NCI-H2107 treated with DMSO at 0.1 percent for 48 hours (cell line): Measurements from ENCODE around the gene TK1.

ENCODE experiments used
- DNase-seq: peaks from one replicate; lab custom pipeline; 2025; ENCODE audit not compliant: unreplicated experiment; lab: John Stamatoyannopoulos, UW

The TK1 gene

GRCh38 chr17:78223061-78223460 is 36.2 kb upstream of the TK1 start:
- DNase-seq = no peak

DNA sequence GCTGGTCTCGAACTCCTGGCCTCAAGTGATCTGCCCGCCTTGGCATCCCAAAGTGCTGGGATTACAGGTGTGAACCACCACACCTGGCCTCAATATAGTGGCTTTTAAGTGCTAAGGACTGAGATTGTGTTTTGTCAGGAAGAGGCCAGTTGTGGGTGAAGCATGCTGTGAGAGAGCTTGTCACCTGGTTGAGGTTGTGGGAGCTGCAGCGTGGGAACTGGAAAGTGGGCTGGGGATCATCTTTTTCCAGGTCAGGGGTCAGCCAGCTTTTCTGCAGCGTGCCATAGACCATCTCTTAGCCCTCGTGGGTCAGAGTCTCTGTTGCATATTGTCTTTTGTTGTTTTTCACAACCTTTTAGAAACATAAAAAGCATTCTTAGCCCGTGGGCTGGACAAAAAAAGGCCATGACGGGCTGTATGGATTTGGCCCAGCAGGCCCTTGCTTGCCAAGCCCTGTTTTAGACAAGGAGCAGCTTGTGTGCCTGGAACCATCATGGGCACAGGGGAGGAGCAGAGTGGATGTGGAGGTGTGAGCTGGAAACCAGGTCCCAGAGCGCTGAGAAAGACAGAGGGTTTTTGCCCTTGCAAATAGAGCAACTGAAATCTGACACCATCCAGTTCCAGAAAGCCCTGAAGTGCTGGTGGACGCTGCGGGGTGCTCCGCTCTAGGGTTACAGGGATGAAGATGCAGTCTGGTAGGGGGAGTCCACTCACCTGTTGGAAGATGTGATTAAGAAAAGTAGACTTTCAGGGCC is 32.7 kb upstream of the TK1 start:
- DNase-seq = peak; percentile 98

- DNase-seq = no peak
These were observed 27.8 kb upstream of the TK1 start for GRCh38 chr17:78214706-78215061.

DNA sequence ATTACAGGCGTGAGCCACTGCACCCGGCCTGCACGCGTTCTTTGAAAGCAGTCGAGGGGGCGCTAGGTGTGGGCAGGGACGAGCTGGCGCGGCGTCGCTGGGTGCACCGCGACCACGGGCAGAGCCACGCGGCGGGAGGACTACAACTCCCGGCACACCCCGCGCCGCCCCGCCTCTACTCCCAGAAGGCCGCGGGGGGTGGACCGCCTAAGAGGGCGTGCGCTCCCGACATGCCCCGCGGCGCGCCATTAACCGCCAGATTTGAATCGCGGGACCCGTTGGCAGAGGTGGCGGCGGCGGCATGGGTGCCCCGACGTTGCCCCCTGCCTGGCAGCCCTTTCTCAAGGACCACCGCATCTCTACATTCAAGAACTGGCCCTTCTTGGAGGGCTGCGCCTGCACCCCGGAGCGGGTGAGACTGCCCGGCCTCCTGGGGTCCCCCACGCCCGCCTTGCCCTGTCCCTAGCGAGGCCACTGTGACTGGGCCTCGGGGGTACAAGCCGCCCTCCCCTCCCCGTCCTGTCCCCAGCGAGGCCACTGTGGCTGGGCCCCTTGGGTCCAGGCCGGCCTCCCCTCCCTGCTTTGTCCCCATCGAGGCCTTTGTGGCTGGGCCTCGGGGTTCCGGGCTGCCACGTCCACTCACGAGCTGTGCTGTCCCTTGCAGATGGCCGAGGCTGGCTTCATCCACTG is 27.3 kb upstream of the TK1 start, which contains the start of gene BIRC5:
BIRC5 (plus strand) TSS at position 238 of the 690 bp plus-strand sequence; CDS start at position 302, 64 bp downstream.
- DNase-seq = peak; percentile 69

GRCh38 chr17:78211032-78211431 is 24.2 kb upstream of the TK1 start:
- no peak for DNase-seq

GRCh38 chr17:78210111-78210510 is 23.3 kb upstream of the TK1 start:
- DNase-seq = no peak

DNA sequence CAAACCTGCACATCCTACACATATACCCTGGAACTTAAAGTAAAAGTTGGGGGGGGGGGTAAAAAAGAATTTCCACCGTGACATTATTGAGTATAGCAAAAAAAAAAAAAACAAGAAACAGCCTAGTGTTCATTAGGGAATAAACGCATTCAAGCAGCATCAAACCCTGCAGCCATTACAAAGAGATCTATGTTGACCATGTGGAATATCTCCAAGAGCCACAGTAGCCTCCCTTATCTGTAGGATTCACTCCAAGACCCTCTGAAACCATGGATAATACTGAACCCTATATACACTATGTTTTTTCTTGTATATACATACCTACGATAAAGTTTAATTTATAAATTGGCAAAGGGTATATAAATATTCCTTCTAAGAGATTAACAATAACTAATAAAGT is 21.6 kb upstream of the TK1 start:
- no peak for DNase-seq

- no peak for DNase-seq
These were observed 19.4 kb upstream of the TK1 start for GRCh38 chr17:78206298-78206697.

DNA sequence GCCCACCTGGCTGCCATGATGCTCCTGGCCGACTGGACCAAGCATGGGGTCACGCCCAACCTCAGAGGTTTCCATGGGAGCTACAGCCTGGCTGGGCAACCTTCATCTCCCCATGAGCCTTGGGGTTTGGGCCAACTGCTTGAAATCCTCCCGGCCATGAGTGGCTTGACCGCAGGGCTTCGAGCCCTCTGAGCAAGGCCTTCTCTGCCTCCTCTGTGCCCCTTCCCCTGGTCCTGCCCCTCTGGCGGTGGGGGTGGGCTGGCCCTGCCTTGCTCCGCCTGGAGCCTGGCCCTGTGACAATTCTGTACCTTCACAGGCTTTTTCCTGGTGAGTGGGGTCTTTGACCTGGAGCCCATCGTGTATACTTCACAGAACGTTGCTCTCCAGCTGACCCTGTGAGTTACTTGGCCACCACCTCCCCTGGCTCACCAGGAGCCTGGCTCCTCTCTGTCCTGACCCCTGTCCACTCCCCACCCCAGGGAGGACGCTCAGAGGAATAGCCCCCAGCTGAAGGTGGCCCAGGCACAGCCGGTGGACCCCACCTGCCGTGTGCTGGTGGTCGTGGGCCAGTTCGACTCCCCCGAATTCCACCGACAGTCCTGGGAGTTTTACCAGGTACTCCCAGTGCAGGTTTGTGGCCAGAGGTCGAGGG is 18.4 kb upstream of the TK1 start:
- DNase-seq = no peak

- no peak for DNase-seq
These were observed 17.7 kb upstream of the TK1 start for GRCh38 chr17:78204387-78205123.

DNA sequence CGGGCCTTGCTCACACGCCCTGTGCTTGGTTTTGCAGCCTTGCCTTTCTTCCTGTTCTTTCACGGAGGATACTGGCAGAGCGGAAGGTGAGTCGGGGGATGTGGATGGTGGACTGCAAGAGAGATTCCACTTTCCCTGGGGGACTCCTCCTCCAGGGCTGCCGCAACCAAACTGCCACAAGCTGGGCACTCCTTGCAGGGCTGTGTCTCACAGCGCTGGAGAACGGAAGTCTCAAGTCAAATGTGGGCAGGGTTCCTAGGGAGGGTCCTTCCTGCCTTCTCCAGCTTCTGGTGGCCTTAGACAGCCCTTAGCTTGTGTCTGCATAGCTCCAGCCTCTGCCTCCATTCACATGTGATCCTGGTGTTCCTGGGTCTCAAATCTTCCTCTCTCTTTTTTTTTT is 15.8 kb upstream of the TK1 start:
- no peak for DNase-seq

DNA sequence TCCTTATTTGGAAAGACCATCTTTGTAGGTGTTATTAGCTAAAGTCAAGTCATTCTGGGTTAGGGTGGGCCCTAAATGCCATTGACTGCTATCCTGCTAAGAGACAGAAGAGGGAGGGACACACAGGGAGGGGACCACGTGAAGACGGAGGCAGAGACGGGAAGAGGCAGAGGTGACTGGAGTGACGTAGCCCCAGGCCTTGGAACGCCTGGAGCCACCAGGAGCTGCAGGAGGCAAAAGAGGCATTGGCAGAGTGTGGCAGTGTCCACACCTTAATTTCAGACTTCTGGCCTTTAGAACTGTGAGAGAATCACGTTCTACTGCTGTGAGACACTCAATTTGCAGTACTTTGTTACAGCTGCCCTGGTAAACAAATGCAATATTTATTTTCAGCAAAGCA is 13.6 kb upstream of the TK1 start:
- DNase-seq = no peak

- peak; percentile 44 for DNase-seq
These were observed 10.4 kb upstream of the TK1 start for GRCh38 chr17:78197147-78197832.

GRCh38 chr17:78196716-78197115 is 9.9 kb upstream of the TK1 start:
- no peak for DNase-seq

GRCh38 chr17:78185981-78186691 is 716 bp downstream of the TK1 start:
- no peak for DNase-seq

DNA sequence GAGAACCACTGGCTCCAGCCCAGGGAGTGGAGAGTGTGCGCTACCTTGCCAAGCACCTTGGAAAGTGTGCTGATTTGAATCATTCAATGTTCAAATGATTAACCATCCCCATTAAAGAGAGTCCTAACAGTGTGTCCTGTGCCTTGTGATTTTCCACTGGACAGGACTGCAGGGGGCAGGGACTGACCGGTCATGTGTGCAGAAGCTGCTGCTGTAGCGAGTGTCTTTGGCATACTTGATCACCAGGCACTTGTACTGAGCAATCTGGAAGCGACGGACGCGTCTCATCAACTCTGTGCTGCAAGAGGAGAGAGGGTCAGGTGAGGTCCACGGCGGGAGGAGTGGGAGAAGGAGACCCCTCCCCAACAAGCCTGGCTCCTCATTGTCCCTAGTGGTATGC is 2.0 kb downstream of the TK1 start:
- no peak for DNase-seq

DNA sequence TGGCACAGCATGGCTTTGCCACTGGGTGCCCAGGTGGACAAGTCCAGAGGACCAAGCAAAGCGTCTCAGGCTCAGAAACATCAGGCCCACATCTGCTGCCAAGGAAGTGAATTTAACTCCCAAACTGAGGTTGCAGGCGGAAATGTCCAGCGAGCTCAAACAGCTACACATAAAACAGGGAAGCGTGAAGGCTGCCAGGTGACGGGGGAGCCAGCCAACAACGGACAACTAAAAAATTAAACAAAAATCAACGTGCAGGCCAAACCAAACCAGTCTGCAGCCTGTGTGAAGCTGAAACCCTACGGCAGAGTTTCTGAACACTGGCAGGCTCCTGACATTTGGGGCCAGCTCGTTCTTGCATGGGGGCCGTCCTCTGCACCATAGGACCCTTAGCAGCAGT is 2.5 kb downstream of the TK1 start:
- DNase-seq = no peak

- DNase-seq = no peak
These were observed 2.9 kb downstream of the TK1 start for GRCh38 chr17:78183916-78184315.

- DNase-seq = no peak
These were observed 4.3 kb downstream of the TK1 start for GRCh38 chr17:78182504-78182903.

DNA sequence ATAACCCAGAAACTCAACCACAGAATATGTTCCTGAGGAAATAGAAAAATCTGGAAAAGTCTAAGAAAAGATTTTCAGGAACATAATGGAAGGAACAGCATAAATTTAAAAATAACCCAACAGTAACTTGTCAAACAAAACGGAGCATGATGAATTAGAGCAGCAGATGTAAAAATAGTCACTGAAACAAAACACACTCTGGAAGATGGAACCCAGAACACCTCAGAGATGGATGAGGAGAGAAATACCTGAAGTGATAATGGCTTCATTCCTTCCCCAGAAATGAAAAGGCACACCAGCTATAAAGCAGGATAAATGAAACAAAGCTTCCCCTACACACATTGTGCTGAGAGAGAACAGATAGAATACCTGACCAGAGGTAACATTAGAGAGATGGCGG is 6.3 kb downstream of the TK1 start:
- no peak for DNase-seq
